Kidney (tissue), 14 donors: ENCODE measurements around the gene INPP5A. TPM values are rescaled to one million over a fixed set of nuclear protein-coding genes. Genes with fewer than 3 reads are reported as not detected.

Experiments used
- DNase-seq, 5 donors: peaks; one replicate each; pipeline ENCODE4 v3.0.0-alpha.2; 2013 to 2020
- FAIRE-seq: peaks from 2 replicates; lab custom pipeline; 2012; peaks lifted over from hg19 to GRCh38; lab: Jason Lieb, UNC
- H3K27ac ChIP-seq, 2 donors: one replicate each; pipeline ENCODE4 v1.7.0; 2013; ENCODE audit warnings: low read depth in 2 of 2, low read length in 2 of 2, inconsistent platforms in 1 of 2
- H3K27me3 ChIP-seq: one replicate; pipeline ENCODE4 v1.7.1; 2013; ENCODE audit warnings: low read length, inconsistent platforms; ENCODE audit not compliant: control insufficient read depth, insufficient read depth
- H3K36me3 ChIP-seq, 3 donors: one replicate each; pipeline versions ENCODE4 v1.7.0 to v1.7.1; 2013; ENCODE audit warnings: low read length in 3 of 3, control low read depth in 1 of 3, inconsistent platforms in 1 of 3; ENCODE audit not compliant: insufficient read depth in 3 of 3, control insufficient read depth in 2 of 3
- H3K4me1 ChIP-seq, 3 donors: one replicate each; pipeline versions ENCODE4 v1.7.0 to v1.7.1; 2013; ENCODE audit warnings: low read length in 3 of 3, inconsistent platforms in 1 of 3, low read depth in 1 of 3; ENCODE audit not compliant: control insufficient read depth in 2 of 3, insufficient read depth in 2 of 3
- H3K4me3 ChIP-seq, 3 donors: one replicate each; pipeline versions ENCODE4 v1.7.0 to v1.8.1; 2013; ENCODE audit warnings: low read length in 3 of 3, control low read depth in 1 of 3, inconsistent platforms in 1 of 3
- H3K9ac ChIP-seq, 3 donors: one replicate each; pipeline versions ENCODE4 v1.7.0 to v1.7.1; 2013; ENCODE audit warnings: low read length in 3 of 3, control low read depth in 1 of 3, inconsistent platforms in 1 of 3
- H3K9me3 ChIP-seq, 3 donors: one replicate each; pipeline versions ENCODE4 v1.7.0 to v1.7.1; 2013; ENCODE audit warnings: low read length in 3 of 3, control low read depth in 1 of 3, inconsistent platforms in 1 of 3; ENCODE audit not compliant: control insufficient read depth in 2 of 3, insufficient read depth in 1 of 3
- CTCF ChIP-seq: IDR thresholded peaks from 3 replicates; pipeline ENCODE4 v1.5.1; 2012; ENCODE audit warnings: mild to moderate bottlenecking, moderate library complexity, borderline replicate concordance; ENCODE audit not compliant: insufficient read depth; ENCODE audit errors: extremely low read depth
- intact Hi-C: fragments of 100-400 bp; cut with DNase I; formaldehyde crosslinking; loops from one replicate; pipeline ENCODE4 v1.11.1; 2022
- polyA plus RNA-seq: library from polyadenylated mRNA; stranded (reverse); fragments of 350-450 nt; fragmentation: Illumina TruSeq; extraction: RNeasy Lipid Tissue Mini Kit (QIAGEN cat#74804); gene quantifications from one replicate; pipeline ENCODE4 v1.2.3, GENCODE V29; 2014; ENCODE audit warnings: low read depth, low replicate concordance; ENCODE audit not compliant: insufficient read depth
- total RNA-seq: library from RNA; stranded (reverse); fragmentation: NEBNext Ultra II Directional; extraction: Animal tissue kit (Norgen Biotek cat#: 25700); gene quantifications from one replicate; pipeline ENCODE4 v1.2.1, GENCODE V29; 2021
- donor health status: control.
- donor health status: control.
- donor health status: control.
- donor health status: control.
- donor health status: control.
- donor health status: DM: yes; HTN: yes; CAD: no.
- donor health status: Normal renal cell carcinoma (clear cell type).

INPP5A gene
- total and polyA plus RNA-seq, 2 donors from 2014 or later, result 20.8 to 40.3 TPM

- H3K27me3 ChIP-seq, result no peaks in the 10 kb centered on the region
- peak in 1 of 5 donors; percentile 41 for DNase-seq
- H3K4me3 ChIP-seq, result no peak overlapping the region
- H3K9me3 ChIP-seq, result no peaks in the 10 kb centered on the region
- no peaks in the 10 kb centered on the region for H3K36me3 ChIP-seq
- no peak for FAIRE-seq
- no peak overlapping the region for H3K9ac ChIP-seq
- intact Hi-C loops, result no loop called here
- no peak overlapping the region for H3K27ac ChIP-seq
- no peak for TF ChIP-seq CTCF
- H3K4me1 ChIP-seq, result peaks cover 0 to 4% (median 0%) of the 10 kb centered on the region in 3 donors
These were observed 38.3 kb upstream of the INPP5A start for GRCh38 chr10:132499367-132499685.

GRCh38 chr10:132500781-132501415 lies 36.7 kb upstream of the INPP5A start:
- no peaks in the 10 kb centered on the region for H3K9me3 ChIP-seq
- H3K4me3 ChIP-seq, result no peak overlapping the region
- H3K36me3 ChIP-seq, result no peaks in the 10 kb centered on the region
- no peak for FAIRE-seq
- H3K4me1 ChIP-seq, result no peaks in the 10 kb centered on the region
- H3K27me3 ChIP-seq, result no peaks in the 10 kb centered on the region
- no peak overlapping the region for H3K9ac ChIP-seq
- H3K27ac ChIP-seq, result no peak overlapping the region
- TF ChIP-seq CTCF, result no peak
- intact Hi-C loops, result no loop called here
- DNase-seq, result no peak

GRCh38 chr10:132502544-132503300 lies 34.9 kb upstream of the INPP5A start:
- H3K36me3 ChIP-seq, result no peaks in the 10 kb centered on the region
- no peaks in the 10 kb centered on the region for H3K27me3 ChIP-seq
- no peak overlapping the region for H3K4me3 ChIP-seq
- H3K9ac ChIP-seq, result no peak overlapping the region
- DNase-seq (peak in 1 of 5 donors; percentile 51), FAIRE-seq (no peak)
- no peak overlapping the region for H3K27ac ChIP-seq
- peaks cover 0 to 4% (median 0%) of the 10 kb centered on the region in 3 donors for H3K4me1 ChIP-seq
- no peak for TF ChIP-seq CTCF
- H3K9me3 ChIP-seq, result no peaks in the 10 kb centered on the region
- intact Hi-C loops, result no loop called here
